Measurements from ENCODE around the gene SCUBE1.

GRCh38 chr22:43216738-43217137, 126.4 kb downstream of the SCUBE1 start:
- TF ChIP-seq EZH2 (IDR thresholded peaks at IDR 0.05; ENCODE audit: low read depth, low read length, severe bottlenecking) (no peak), RFX5 (IDR thresholded peaks at IDR 0.05; ENCODE audit: borderline replicate concordance, low read depth, low read length) (no peak), SRF (IDR thresholded peaks at IDR 0.05; ENCODE audit: low read depth, low read length) (no peak), MAX (IDR thresholded peaks at IDR 0.05) (no peak), SP2 (IDR thresholded peaks at IDR 0.05; ENCODE audit: low read length) (no peak), CTCF (IDR thresholded peaks at IDR 0.05; ENCODE audit: control extremely low read depth in 1 of 3, insufficient read depth in 1 of 3, low read depth in 1 of 3, low read length in 3 of 3) (no peak), ZNF274 (IDR thresholded peaks at IDR 0.05; ENCODE audit: borderline replicate concordance, extremely low read depth, low read length) (no peak), SP1 (IDR thresholded peaks at IDR 0.05; ENCODE audit: low read depth, low read length) (no peak), BRCA1 (IDR thresholded peaks at IDR 0.05; ENCODE audit: low read depth, low read length) (no peak), MAFK (IDR thresholded peaks at IDR 0.05; ENCODE audit: low read depth, low read length) (no peak), JUND (IDR thresholded peaks at IDR 0.05; ENCODE audit: low read length) (no peak), JUN (IDR thresholded peaks at IDR 0.05; ENCODE audit: low read depth, low read length) (no peak), NANOG (IDR thresholded peaks at IDR 0.05; ENCODE audit: insufficient read depth, low read depth, low read length, poor library complexity, severe bottlenecking) (no peak)
